ENCODE data around the gene SLC26A2.
"Not testable (repeated sequence)": the region's sequence is repeated elsewhere in the genome, so short reads cannot be mapped to it uniquely, and the experiment has no call there.

Gene SLC26A2

GRCh38 chr5:149937610-149938009 is 22.9 kb upstream of the SLC26A2 start:
- DNase-seq: no peak

GRCh38 chr5:149938279-149938678 is 22.3 kb upstream of the SLC26A2 start:
- no peak for DNase-seq

- DNase-seq: no peak
Measured at GRCh38 chr5:149938791-149939358, 21.7 kb upstream of the SLC26A2 start.

- DNase-seq: no peak
Measured at GRCh38 chr5:149939546-149939945, 21.0 kb upstream of the SLC26A2 start.

- DNase-seq: no peak
Measured at GRCh38 chr5:149940077-149940574, 20.4 kb upstream of the SLC26A2 start.

GRCh38 chr5:149940941-149941644 is 19.5 kb upstream of the SLC26A2 start:
- no peak for DNase-seq

GRCh38 chr5:149941795-149942194 is 18.8 kb upstream of the SLC26A2 start:
- no peak for DNase-seq

- DNase-seq: no peak
Measured at GRCh38 chr5:149942199-149942598, 18.4 kb upstream of the SLC26A2 start.

- not testable (repeated sequence) for DNase-seq
Measured at GRCh38 chr5:149942741-149943169, 17.8 kb upstream of the SLC26A2 start.

GRCh38 chr5:149943177-149943949 is 17.2 kb upstream of the SLC26A2 start:
- not testable (repeated sequence) for DNase-seq

GRCh38 chr5:149944666-149945065 is 15.9 kb upstream of the SLC26A2 start, which contains the start of gene PDE6A:
Gene PDE6A (minus strand): TSS chr5:149944793. CDS start chr5:149944673, 120 bp downstream.
- no peak for DNase-seq

- no peak for DNase-seq
Measured at GRCh38 chr5:149946118-149946517, 14.4 kb upstream of the SLC26A2 start.

GRCh38 chr5:149948993-149949392 is 11.6 kb upstream of the SLC26A2 start:
- no peak for DNase-seq

- DNase-seq: no peak
Measured at GRCh38 chr5:149951138-149951749, 9.3 kb upstream of the SLC26A2 start.

- DNase-seq: no peak
Measured at GRCh38 chr5:149953436-149954121, 7.0 kb upstream of the SLC26A2 start.

GRCh38 chr5:149954798-149955197 is 5.8 kb upstream of the SLC26A2 start:
- DNase-seq: no peak

- no peak for DNase-seq
Measured at GRCh38 chr5:149956685-149957084, 3.9 kb upstream of the SLC26A2 start.

- no peak for DNase-seq
Measured at GRCh38 chr5:149957855-149958254, 2.7 kb upstream of the SLC26A2 start.

GRCh38 chr5:149959406-149960236 is 937 bp upstream of the SLC26A2 start:
- peak; percentile 63 for DNase-seq

GRCh38 chr5:149961186-149961685 is 678 bp downstream of the SLC26A2 start:
- DNase-seq: no peak

GRCh38 chr5:149961957-149962409 is 1.4 kb downstream of the SLC26A2 start:
- DNase-seq: no peak

Data from activated CD4-positive, alpha-beta T cell treated with anti-CD3 and anti-CD28 coated beads for 48 hours (primary cell).